Dendritic cell treated with granulocyte-macrophage colony-stimulating factor and Interleukin-4, amounts not matched to agents 40 ng/mL and 50 ng/mL, for 4 days (primary cell): Measurements from ENCODE around the gene FRMD5.
"Not testable (repeated sequence)": the region's sequence is repeated elsewhere in the genome, so short reads cannot be mapped to it uniquely, and the experiment has no call there.

ENCODE experiments used
- H3K27ac Mint-ChIP-seq: one replicate; pipeline ENCODE4 v1.8.0; 2022; ENCODE audit warnings: mild to moderate bottlenecking, mixed read lengths
- H3K27me3 Mint-ChIP-seq: one replicate; pipeline ENCODE4 v1.8.0; 2022; ENCODE audit warnings: mild to moderate bottlenecking, mixed read lengths
- H3K36me3 Mint-ChIP-seq: one replicate; pipeline ENCODE4 v1.8.0; 2022; ENCODE audit warnings: low read depth, mixed read lengths
- H3K4me1 Mint-ChIP-seq: one replicate; pipeline ENCODE4 v1.8.0; 2022; ENCODE audit warnings: low read depth, mixed read lengths
- H3K4me3 Mint-ChIP-seq: one replicate; pipeline ENCODE4 v1.8.0; 2022; ENCODE audit warnings: mild to moderate bottlenecking, moderate library complexity, mixed read lengths
- H3K9me3 Mint-ChIP-seq: one replicate; pipeline ENCODE4 v1.8.0; 2022; ENCODE audit warnings: mixed read lengths
- intact Hi-C: fragments of 100-400 bp; cut with micrococcal nuclease; formaldehyde crosslinking; loops from one replicate; pipeline ENCODE4 v1.15.0; 2022

Gene FRMD5

GRCh38 chr15:43845421-43845820, 349.6 kb downstream of the FRMD5 start:
- Mint-ChIP-seq H3K27ac (no peak overlapping the region), H3K27me3 (no peaks in the 10 kb centered on the region), H3K36me3 (no peaks in the 10 kb centered on the region)

GRCh38 chr15:43832485-43832884, 362.6 kb downstream of the FRMD5 start:
- H3K36me3 Mint-ChIP-seq, H3K27me3 Mint-ChIP-seq, H3K9me3 Mint-ChIP-seq, H3K27ac Mint-ChIP-seq, intact Hi-C loops, H3K4me3 Mint-ChIP-seq: not testable (repeated sequence)
- H3K4me1 Mint-ChIP-seq: peaks cover 16% of the 10 kb centered on the region

More at GRCh38 chr15:43845421-43845820, 349.6 kb downstream of the FRMD5 start:
- Mint-ChIP-seq H3K4me1 (no peaks in the 10 kb centered on the region), H3K4me3 (no peak overlapping the region), H3K9me3 (no peaks in the 10 kb centered on the region)
- intact Hi-C loops: no loop called here

DNA sequence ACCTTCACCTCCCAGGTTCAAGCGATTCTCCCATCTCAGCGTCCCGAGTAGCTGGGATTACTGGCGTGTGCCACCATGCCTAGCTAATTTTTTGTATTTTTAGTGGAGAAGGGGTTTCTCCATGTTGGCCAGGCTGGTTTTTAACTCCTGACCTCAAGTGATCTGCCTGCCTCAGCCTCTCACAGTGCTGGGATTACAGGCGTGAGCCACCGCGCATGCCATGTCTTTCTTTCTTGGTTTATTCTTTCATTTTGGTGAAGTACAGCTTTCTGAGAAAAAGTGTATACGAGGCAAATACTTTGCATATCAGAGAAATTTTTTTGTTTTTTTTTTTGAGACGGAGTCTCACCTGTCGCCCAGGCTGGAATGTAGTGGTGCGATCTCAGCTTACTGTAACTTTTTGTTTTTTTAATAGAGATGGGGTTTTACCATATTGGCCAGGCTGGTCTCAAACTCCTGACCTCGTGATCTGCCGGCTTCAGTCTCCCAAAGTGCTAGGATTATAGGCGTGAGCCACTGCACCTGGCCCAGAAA, 363.5 kb downstream of the FRMD5 start:
- H3K4me3 Mint-ChIP-seq, H3K36me3 Mint-ChIP-seq, intact Hi-C loops, H3K27ac Mint-ChIP-seq, H3K27me3 Mint-ChIP-seq, H3K9me3 Mint-ChIP-seq: not testable (repeated sequence)
- peaks cover 23% of the 10 kb centered on the region for H3K4me1 Mint-ChIP-seq

GRCh38 chr15:43830691-43831275, 364.3 kb downstream of the FRMD5 start:
- H3K36me3 Mint-ChIP-seq, H3K27ac Mint-ChIP-seq, H3K9me3 Mint-ChIP-seq, intact Hi-C loops, H3K4me3 Mint-ChIP-seq, H3K27me3 Mint-ChIP-seq: not testable (repeated sequence)
- H3K4me1 Mint-ChIP-seq: peaks cover 23% of the 10 kb centered on the region

DNA sequence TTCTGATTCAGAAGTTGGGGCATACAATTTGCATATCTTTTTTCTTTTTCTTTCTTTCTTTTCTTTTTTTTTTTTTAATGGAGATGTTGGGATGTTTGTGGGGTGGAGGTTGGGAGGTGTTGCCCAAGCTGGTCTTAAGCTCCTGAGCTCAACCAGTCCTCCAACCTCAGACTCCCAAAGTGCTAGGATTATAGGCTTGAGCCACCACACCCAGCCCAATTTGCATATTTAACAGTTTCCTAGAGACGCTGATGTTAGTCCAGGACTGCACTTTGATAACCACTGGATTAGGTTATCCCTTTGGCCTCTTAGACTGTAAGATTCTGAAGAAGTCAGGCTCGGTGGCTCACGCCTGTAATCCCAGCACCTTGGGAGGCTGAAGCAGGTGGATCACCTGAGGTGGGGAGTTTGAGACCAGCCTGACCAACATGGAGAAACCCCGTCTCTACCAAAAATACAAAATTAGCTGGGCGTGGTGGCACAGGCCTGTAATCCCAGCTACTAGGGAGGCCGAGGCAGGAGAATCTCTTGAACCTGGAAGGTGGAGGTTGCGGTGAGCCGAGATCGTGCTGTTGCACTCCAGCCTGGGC, 365.0 kb downstream of the FRMD5 start:
- not testable (repeated sequence) for H3K27ac Mint-ChIP-seq, H3K9me3 Mint-ChIP-seq, H3K27me3 Mint-ChIP-seq, H3K36me3 Mint-ChIP-seq, H3K4me3 Mint-ChIP-seq
- intact Hi-C loops: loop anchor here (10.0 kb wide), 1 partner anchor 55 kb away; the partner anchor contains the start of gene ELL3
- H3K4me1 Mint-ChIP-seq: peaks cover 23% of the 10 kb centered on the region

- H3K27ac Mint-ChIP-seq: no peak overlapping the region
- intact Hi-C loops: loop anchor here (10.0 kb wide), 1 partner anchor 53 kb away; the partner anchor contains the start of gene ELL3
- H3K27me3 Mint-ChIP-seq: no peaks in the 10 kb centered on the region
- H3K4me1 Mint-ChIP-seq: peaks cover 32% of the 10 kb centered on the region
- peaks cover 7% of the 10 kb centered on the region for H3K36me3 Mint-ChIP-seq
- H3K4me3 Mint-ChIP-seq: no peak overlapping the region
- no peaks in the 10 kb centered on the region for H3K9me3 Mint-ChIP-seq
These were observed 366.9 kb downstream of the FRMD5 start for GRCh38 chr15:43828061-43828657.

DNA sequence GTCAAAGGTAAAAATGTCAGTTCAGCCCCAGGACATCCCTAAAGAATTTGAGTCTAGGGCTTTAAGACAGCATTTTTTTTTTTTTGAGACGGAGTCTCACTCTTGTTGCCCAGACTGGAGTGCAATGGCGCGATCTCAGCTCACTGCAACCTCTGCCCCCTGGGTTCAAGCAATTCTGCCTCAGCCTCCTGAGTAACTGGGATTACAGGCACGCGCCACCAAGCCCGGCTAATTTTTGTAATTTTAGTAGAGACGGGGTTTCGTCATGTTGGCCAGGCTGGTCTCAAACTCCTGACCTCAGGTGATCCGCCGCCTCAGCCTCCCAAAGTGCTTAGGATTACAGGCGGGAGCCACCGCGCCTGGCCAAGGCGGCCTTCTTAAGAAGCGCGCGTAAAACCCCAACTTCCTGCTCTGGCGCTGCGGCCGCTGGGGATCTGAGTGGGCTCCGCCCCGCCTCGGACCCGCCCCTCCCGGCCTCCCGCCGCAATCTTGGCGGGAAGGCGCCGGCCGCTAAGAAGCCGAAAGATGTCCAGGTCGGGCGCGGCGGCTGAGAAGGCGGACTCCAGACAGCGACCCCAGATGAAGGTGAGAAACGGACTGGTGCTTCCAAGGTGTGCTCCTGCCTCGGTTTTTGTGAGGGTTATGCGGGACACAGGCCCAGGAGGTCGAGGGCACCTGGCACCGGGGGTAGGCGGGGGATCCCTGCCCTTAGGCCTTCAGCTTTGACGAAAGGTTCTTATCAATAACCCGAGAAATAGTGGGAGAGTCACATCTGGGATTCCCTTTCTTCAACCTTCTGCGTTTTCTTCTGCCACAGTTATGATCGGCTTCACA, 368.3 kb downstream of the FRMD5 start, which contains the start of gene WDR76:
Gene WDR76, plus strand, starts transcription at position 495 of the 834 bp plus-strand sequence. Its CDS starts 31 bp downstream, at position 526.
- H3K4me3 Mint-ChIP-seq: peak within 1 kb of the TSS; percentile 83
- peaks cover 44% of the 10 kb centered on the region for H3K4me1 Mint-ChIP-seq
- H3K36me3 Mint-ChIP-seq: peaks cover 10% of the 10 kb centered on the region
- H3K27ac Mint-ChIP-seq: peak within 1 kb of the TSS; percentile 81
- H3K9me3 Mint-ChIP-seq: no peaks in the 10 kb centered on the region
- H3K27me3 Mint-ChIP-seq: no peaks in the 10 kb centered on the region
- intact Hi-C loops: loop anchor here (10.0 kb wide), 1 partner anchor 52 kb away; the partner anchor contains the start of gene ELL3

GRCh38 chr15:43826029-43826507, 369.0 kb downstream of the FRMD5 start:
- intact Hi-C loops: loop anchor here (10.0 kb wide), 1 partner anchor 51 kb away; the partner anchor contains the start of gene ELL3
- H3K27me3 Mint-ChIP-seq: no peaks in the 10 kb centered on the region
- H3K4me3 Mint-ChIP-seq: no peak overlapping the region
- peaks cover 16% of the 10 kb centered on the region for H3K36me3 Mint-ChIP-seq
- H3K4me1 Mint-ChIP-seq: peaks cover 51% of the 10 kb centered on the region
- H3K27ac Mint-ChIP-seq: peak overlapping the region; percentile 81
- no peaks in the 10 kb centered on the region for H3K9me3 Mint-ChIP-seq

DNA sequence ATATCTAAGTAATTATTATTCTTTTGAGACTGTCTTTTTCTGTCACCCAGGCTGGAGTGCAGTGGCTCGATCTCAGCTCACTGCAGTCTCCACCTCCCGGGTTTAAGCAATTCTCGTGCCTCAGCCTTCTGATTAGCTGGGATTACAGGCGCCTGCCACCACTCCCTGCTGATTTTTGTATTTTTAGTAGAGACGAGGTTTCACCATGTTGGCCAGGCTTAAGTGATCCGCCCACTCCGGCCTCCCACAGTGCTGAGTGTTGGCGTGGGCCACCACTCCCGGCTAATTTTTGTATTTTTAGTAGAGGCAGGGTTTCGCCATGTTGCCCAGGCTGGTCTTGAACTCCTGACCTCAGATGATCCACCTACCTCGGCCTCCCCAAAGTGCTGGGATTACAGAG, 369.8 kb downstream of the FRMD5 start:
- intact Hi-C loops: loop anchor here (10.0 kb wide), 1 partner anchor 51 kb away; the partner anchor contains the start of gene ELL3
- Mint-ChIP-seq H3K4me1 (peaks cover 52% of the 10 kb centered on the region), H3K36me3 (peaks cover 18% of the 10 kb centered on the region)
- not testable (repeated sequence) for H3K9me3 Mint-ChIP-seq, H3K27ac Mint-ChIP-seq, H3K27me3 Mint-ChIP-seq, H3K4me3 Mint-ChIP-seq

DNA sequence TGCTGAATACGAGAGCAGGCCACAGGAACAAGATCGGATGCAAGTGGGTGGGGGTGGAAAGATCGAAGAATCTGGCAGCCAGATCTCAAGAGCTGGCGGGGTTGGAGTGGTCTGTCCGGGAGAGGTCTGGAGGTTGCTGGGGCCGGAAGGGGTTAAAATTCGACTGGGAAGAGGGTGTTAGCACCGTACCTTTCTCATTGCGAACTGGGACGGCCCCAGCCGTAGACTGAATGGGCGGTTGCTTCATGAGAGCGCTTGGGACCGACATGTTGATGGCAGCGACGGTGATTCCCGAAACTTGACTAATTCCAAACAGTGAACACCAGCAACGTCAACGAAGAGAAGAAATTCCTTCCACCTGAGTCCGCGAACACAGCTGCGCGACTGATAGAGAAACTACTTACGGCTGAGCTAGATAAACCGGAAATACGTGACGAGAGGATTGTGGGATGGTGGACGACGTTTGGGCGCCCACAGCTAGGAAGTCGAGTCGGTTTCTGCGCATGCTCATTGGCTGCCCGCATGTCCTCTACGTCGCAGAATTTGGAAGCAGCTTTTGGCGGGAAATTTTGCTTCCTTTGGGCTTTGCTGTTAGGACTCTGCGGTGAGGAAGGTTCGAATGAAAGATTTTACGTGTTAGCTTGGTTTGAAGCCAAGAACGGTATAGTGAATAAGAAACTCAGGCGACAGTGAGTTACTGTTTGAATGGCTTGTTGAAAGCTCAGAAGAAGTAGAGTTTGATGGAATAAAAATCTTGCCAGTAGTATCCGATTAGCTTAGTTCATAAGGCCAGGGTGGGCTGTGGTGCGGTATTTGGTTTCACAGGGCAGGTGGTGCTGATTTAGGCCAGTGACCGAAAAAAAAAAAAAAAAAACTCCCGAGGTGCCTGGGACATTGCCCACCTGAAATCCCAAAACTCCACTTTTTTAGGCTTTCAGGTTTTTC, 370.5 kb downstream of the FRMD5 start, which contains the start of gene MFAP1:
Gene MFAP1, minus strand, starts transcription at position 389 of the 945 bp plus-strand sequence. Its CDS starts 121 bp downstream, at position 268.
- intact Hi-C loops: loop anchor here (10.0 kb wide), 1 partner anchor 50 kb away; the partner anchor contains the start of gene ELL3

GRCh38 chr15:43821505-43821904, 373.6 kb downstream of the FRMD5 start:
- Mint-ChIP-seq H3K27ac (peak overlapping the region; percentile 53), H3K9me3 (no peaks in the 10 kb centered on the region), H3K4me3 (no peak overlapping the region), H3K27me3 (no peaks in the 10 kb centered on the region), H3K4me1 (peaks cover 33% of the 10 kb centered on the region), H3K36me3 (peaks cover 51% of the 10 kb centered on the region)
- intact Hi-C loops: loop anchor here (10.0 kb wide), 1 partner anchor 47 kb away; the partner anchor contains the start of gene ELL3

More for the DNA sequence above, 370.5 kb downstream of the FRMD5 start, which contains the start of gene MFAP1:
- Mint-ChIP-seq H3K9me3 (no peaks in the 10 kb centered on the region), H3K36me3 (peaks cover 23% of the 10 kb centered on the region), H3K4me3 (peak within 1 kb of the TSS; percentile 98), H3K4me1 (peaks cover 56% of the 10 kb centered on the region), H3K27me3 (no peaks in the 10 kb centered on the region), H3K27ac (peak within 1 kb of the TSS; percentile 99)
